ENCODE measurements around the gene CHRNA1.

DNA sequence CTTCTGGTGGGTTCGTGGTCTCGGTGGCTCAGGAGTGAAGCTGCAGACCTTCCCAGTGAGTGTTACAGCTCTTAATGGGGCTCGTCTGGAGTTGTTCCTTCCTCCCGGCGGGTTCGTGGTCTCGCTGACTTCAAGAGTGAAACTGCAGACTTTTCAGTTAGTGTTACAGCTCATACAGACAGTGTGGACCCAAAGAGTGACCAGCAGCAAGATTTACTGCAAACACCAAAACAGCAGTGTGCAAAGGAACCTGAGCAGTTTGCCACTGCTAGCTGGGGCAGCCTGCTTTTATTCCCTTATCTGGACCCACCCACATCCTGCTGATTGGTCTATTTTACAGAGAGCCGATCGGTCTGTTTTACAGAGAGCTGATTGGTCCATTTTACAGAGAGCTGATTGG is 55.6 kb downstream of the CHRNA1 start:
- TF ChIP-seq JUND (IDR thresholded peaks at IDR 0.05) (no peak), FOXM1 (IDR thresholded peaks at IDR 0.05; ENCODE audit: low read depth) (no peak)
- TF ChIP-seq, protein P1, sequence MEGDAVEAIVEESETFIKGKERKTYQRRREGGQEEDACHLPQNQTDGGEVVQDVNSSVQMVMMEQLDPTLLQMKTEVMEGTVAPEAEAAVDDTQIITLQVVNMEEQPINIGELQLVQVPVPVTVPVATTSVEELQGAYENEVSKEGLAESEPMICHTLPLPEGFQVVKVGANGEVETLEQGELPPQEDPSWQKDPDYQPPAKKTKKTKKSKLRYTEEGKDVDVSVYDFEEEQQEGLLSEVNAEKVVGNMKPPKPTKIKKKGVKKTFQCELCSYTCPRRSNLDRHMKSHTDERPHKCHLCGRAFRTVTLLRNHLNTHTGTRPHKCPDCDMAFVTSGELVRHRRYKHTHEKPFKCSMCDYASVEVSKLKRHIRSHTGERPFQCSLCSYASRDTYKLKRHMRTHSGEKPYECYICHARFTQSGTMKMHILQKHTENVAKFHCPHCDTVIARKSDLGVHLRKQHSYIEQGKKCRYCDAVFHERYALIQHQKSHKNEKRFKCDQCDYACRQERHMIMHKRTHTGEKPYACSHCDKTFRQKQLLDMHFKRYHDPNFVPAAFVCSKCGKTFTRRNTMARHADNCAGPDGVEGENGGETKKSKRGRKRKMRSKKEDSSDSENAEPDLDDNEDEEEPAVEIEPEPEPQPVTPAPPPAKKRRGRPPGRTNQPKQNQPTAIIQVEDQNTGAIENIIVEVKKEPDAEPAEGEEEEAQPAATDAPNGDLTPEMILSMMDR (IDR thresholded peaks at IDR 0.05): no peak
